ENCODE data around the gene HBS1L.

- TF ChIP-seq POLR2AphosphoS5 (IDR thresholded peaks at IDR 0.05; ENCODE audit: low read depth, low read length) (no peak), POLR2A (IDR thresholded peaks at IDR 0.05; ENCODE audit: borderline replicate concordance, extremely low read depth, insufficient read depth, insufficient read length) (no peak), EGR1 (IDR thresholded peaks at IDR 0.05; ENCODE audit: low read depth) (no peak), CTCF (IDR thresholded peaks at IDR 0.05 in 2 of 3, conservative IDR thresholded peaks at IDR 0.05 in 1 of 3; ENCODE audit: borderline replicate concordance in 1 of 3, insufficient read depth in 1 of 3, low read depth in 2 of 3, low read length in 2 of 3) (no peak), EZH2 (IDR thresholded peaks at IDR 0.05) (no peak), SIN3A (IDR thresholded peaks at IDR 0.05; ENCODE audit: low read depth) (no peak), EZH2phosphoT487 (IDR thresholded peaks at IDR 0.05; ENCODE audit: borderline replicate concordance) (no peak), YY1 (IDR thresholded peaks at IDR 0.05; ENCODE audit: extremely low read depth, insufficient replicate concordance, low read depth, low read length) (no peak), ATF3 (IDR thresholded peaks at IDR 0.05) (no peak), MAX (IDR thresholded peaks at IDR 0.05) (no peak), REST (IDR thresholded peaks at IDR 0.05; ENCODE audit: low read depth) (no peak), FOSL1 (IDR thresholded peaks at IDR 0.05; ENCODE audit: low read depth) (no peak)
Observed at GRCh38 chr6:134950482-134950881, 104.1 kb downstream of the HBS1L start.
